Esophagus squamous epithelium (tissue), 5 donors: Measurements from ENCODE around the gene STAMBPL1. TPM values are rescaled to one million over a fixed set of nuclear protein-coding genes. Genes with fewer than 3 reads are reported as not detected.
A peak's percentile ranks its signal among the peaks of the same experiment; 100 is the strongest.

Experiments
- DNase-seq: peaks from one replicate; lab custom pipeline; 2025; lab: John Stamatoyannopoulos, UW
- H3K27ac ChIP-seq, 4 donors: fragments of 200-600 bp; sonication (generic); one replicate each; pipeline ENCODE4 v1.5.1; 2016 to 2019; ENCODE audit warnings: mild to moderate bottlenecking in 1 of 4
- H3K27me3 ChIP-seq, 4 donors: fragments of 200-600 bp; sonication (generic); 1 replicate in 3 of 4; 2 replicates in 1 of 4; pipeline versions ENCODE4 v1.5.1 to v1.6.0; 2017 to 2021; ENCODE audit warnings: antibody characterized with exemption in 1 of 4
- H3K36me3 ChIP-seq, 3 donors: fragments of 200-600 bp; sonication (generic); one replicate each; pipeline ENCODE4 v1.5.1; 2016 to 2019
- H3K4me1 ChIP-seq, 3 donors: fragments of 200-600 bp; sonication (generic); one replicate each; pipeline ENCODE4 v1.5.1; 2017 to 2019
- H3K4me3 ChIP-seq, 4 donors: fragments of 200-600 bp; sonication (generic); 1 replicate in 3 of 4; 2 replicates in 1 of 4; pipeline ENCODE4 v1.5.1; 2016 to 2019; ENCODE audit warnings: mild to moderate bottlenecking in 2 of 4, moderate library complexity in 1 of 4
- H3K9me3 ChIP-seq, 3 donors: fragments of 200-600 bp; sonication (generic); one replicate each; pipeline ENCODE4 v1.5.1; 2016 to 2019
- CTCF ChIP-seq, 6 experiments: fragments of 450-650 bp in 4 of 6; fragments of 200-600 bp in 2 of 6; sonication (generic) in 2 of 6; IDR thresholded peaks; one replicate each; pipeline ENCODE4 v1.5.1; 2016 to 2019; ENCODE audit warnings: antibody characterized with exemption in 6 of 6, mild to moderate bottlenecking in 4 of 6, moderate library complexity in 4 of 6
- POLR2A ChIP-seq, 4 donors: fragments of 450-650 bp; IDR thresholded peaks; one replicate each; pipeline ENCODE4 v1.6.1; 2017; ENCODE audit warnings: antibody characterized with exemption in 4 of 4, mild to moderate bottlenecking in 4 of 4, moderate library complexity in 3 of 4
- WGBS, 2 donors: methylation state at CpG; one replicate each; pipeline ENCODE4 v1.1.5; 2018; 5-methylcytosine and 5-hydroxymethylcytosine counted together
- intact Hi-C: fragments of 100-400 bp; cut with DNase I; formaldehyde crosslinking; loops from one replicate; pipeline ENCODE4 v1.15.0; 2022
- total RNA-seq, 4 donors: library from RNA; depleted of rRNA; stranded (reverse); fragments of >200 nt; gene quantifications; one replicate each; pipeline ENCODE4 v1.1.0, GENCODE V29; 2016
- donor health status: DM: yes; HTN: yes; CAD: no.

The STAMBPL1 gene
- total RNA-seq, 4 donors from 2014 or later, result 3.5 to 21.0 (median 7.6) TPM

GRCh38 chr10:88853155-88853881, 26.7 kb upstream of the STAMBPL1 start:
- H3K4me1 ChIP-seq, result peaks cover 0 to 76% (median 3%) of the 10 kb centered on the region in 3 donors
- no peaks in the 10 kb centered on the region for H3K27me3 ChIP-seq
- no peaks in the 10 kb centered on the region for H3K9me3 ChIP-seq
- no peak overlapping the region for H3K4me3 ChIP-seq
- WGBS, 2 donors, result 82% methylated on average over 4 of the region's 4 CpGs
- intact Hi-C loops, result no loop called here
- no peaks in the 10 kb centered on the region for H3K36me3 ChIP-seq
- H3K27ac ChIP-seq, result peak overlapping the region in 2 of 4 donors; percentile 48 to 80
- no peak for DNase-seq
- TF ChIP-seq CTCF (IDR thresholded peaks at IDR 0.05) (no peak), POLR2A (IDR thresholded peaks at IDR 0.05) (no peak)

- H3K4me3 ChIP-seq, result no peak overlapping the region
- intact Hi-C loops, result no loop called here
- 47 to 53% methylated on average over 3 of the region's 3 CpGs for WGBS, 2 donors
- H3K27me3 ChIP-seq, result no peaks in the 10 kb centered on the region
- no peaks in the 10 kb centered on the region for H3K9me3 ChIP-seq
- no peak overlapping the region for H3K27ac ChIP-seq
- no peak for DNase-seq
- H3K36me3 ChIP-seq, result no peaks in the 10 kb centered on the region
- TF ChIP-seq POLR2A (IDR thresholded peaks at IDR 0.05) (no peak), CTCF (IDR thresholded peaks at IDR 0.05) (no peak)
- peaks cover 0 to 71% (median 3%) of the 10 kb centered on the region in 3 donors for H3K4me1 ChIP-seq
Observed at GRCh38 chr10:88854684-88855083, 25.4 kb upstream of the STAMBPL1 start.

- no peaks in the 10 kb centered on the region for H3K27me3 ChIP-seq
- no peak overlapping the region for H3K4me3 ChIP-seq
- H3K27ac ChIP-seq, result peak overlapping the region in 2 of 4 donors; percentile 57 to 67
- no peaks in the 10 kb centered on the region for H3K9me3 ChIP-seq
- H3K4me1 ChIP-seq, result peaks cover 0 to 44% (median 0%) of the 10 kb centered on the region in 3 donors
- H3K36me3 ChIP-seq, result no peaks in the 10 kb centered on the region
- no peak for DNase-seq
- intact Hi-C loops, result no loop called here
- TF ChIP-seq POLR2A (IDR thresholded peaks at IDR 0.05), result no peak
- TF ChIP-seq CTCF (IDR thresholded peaks at IDR 0.05), result no peak
Observed at GRCh38 chr10:88857831-88858230, 22.2 kb upstream of the STAMBPL1 start.

GRCh38 chr10:88858491-88858890, 21.6 kb upstream of the STAMBPL1 start:
- Histone ChIP-seq H3K4me3 (no peak overlapping the region), H3K27ac (peak overlapping the region in 3 of 4 donors; percentile 14 to 67 (median 57))
- 34 to 36% methylated on average over 2 of the region's 2 CpGs for WGBS, 2 donors

More at GRCh38 chr10:88858491-88858890, 21.6 kb upstream of the STAMBPL1 start:
- DNase-seq, result no peak
- Histone ChIP-seq H3K27me3 (no peaks in the 10 kb centered on the region), H3K4me1 (peaks cover 0 to 38% (median 0%) of the 10 kb centered on the region in 3 donors), H3K36me3 (no peaks in the 10 kb centered on the region), H3K9me3 (no peaks in the 10 kb centered on the region)
- intact Hi-C loops, result no loop called here
- TF ChIP-seq POLR2A (IDR thresholded peaks at IDR 0.05) (no peak), CTCF (IDR thresholded peaks at IDR 0.05) (no peak)
